ENCODE measurements around the gene CPLANE2.

- TF ChIP-seq CTCF (conservative IDR thresholded peaks at IDR 0.05; ENCODE audit: low read length) = no peak
- TF ChIP-seq EZH2phosphoT487 (IDR thresholded peaks at IDR 0.05; ENCODE audit: borderline replicate concordance, low read depth, low read length) = no peak
Observed at GRCh38 chr1:16241221-16241708, 4.3 kb upstream of the CPLANE2 start.

All from OCI-LY7 (cell line).